ENCODE data around the gene MPHOSPH9. TPM values are rescaled to one million over a fixed set of nuclear protein-coding genes. Genes with fewer than 3 reads are reported as not detected.

MPHOSPH9 gene
- total RNA-seq, 1 experiment from 2014 or later = 60.5 TPM

DNA sequence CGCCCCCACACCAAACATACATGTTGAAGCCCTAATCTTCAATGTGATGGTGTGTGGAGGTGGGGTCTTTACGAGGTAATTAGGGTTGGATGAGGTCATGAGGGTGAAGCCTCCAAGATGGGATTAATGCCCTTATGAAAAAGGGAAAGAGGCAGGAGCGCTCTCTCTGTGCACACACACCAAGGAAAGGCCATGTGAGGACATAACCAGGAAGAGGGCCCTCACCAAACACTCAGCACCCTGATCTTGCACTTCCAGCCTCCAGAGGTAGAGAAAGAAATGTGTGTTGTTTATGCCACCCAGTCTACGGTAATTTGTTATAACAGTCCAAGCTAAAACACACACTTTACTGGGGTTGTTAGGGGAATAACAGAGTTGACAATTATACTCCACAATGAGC, 67.4 kb downstream of the MPHOSPH9 start:
- no peak overlapping the region for H3K18ac ChIP-seq (ENCODE audit: insufficient read length, low read depth, low read length)
- H2BK20ac ChIP-seq (ENCODE audit: low read depth, low read length, poor library complexity, severe bottlenecking) = no peak overlapping the region
- Mint-ChIP-seq H3K36me3 (ENCODE audit: insufficient read depth in 1 of 3, low read depth in 3 of 3) (peaks cover 3 to 56% (median 54%) of the 10 kb centered on the region in 3 experiments; a peak in 6 of 7 replicates), H3K4me1 (peaks cover 7 to 10% of the 10 kb centered on the region in 2 experiments), H3K9me3 (no peaks in the 10 kb centered on the region), H3K4me3 (no peak overlapping the region), H3K27me3 (ENCODE audit: low read depth) (no peaks in the 10 kb centered on the region), H3K27ac (peak overlapping the region in 2 of 3 experiments; percentile 42 to 44; a peak in 3 of 7 replicates)
- TF ChIP-seq, protein P1, sequence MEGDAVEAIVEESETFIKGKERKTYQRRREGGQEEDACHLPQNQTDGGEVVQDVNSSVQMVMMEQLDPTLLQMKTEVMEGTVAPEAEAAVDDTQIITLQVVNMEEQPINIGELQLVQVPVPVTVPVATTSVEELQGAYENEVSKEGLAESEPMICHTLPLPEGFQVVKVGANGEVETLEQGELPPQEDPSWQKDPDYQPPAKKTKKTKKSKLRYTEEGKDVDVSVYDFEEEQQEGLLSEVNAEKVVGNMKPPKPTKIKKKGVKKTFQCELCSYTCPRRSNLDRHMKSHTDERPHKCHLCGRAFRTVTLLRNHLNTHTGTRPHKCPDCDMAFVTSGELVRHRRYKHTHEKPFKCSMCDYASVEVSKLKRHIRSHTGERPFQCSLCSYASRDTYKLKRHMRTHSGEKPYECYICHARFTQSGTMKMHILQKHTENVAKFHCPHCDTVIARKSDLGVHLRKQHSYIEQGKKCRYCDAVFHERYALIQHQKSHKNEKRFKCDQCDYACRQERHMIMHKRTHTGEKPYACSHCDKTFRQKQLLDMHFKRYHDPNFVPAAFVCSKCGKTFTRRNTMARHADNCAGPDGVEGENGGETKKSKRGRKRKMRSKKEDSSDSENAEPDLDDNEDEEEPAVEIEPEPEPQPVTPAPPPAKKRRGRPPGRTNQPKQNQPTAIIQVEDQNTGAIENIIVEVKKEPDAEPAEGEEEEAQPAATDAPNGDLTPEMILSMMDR (conservative IDR thresholded peaks at IDR 0.05) = no peak
- no peak overlapping the region for H4K5ac ChIP-seq (ENCODE audit: insufficient read length, low read depth, low read length)
- no peaks in the 10 kb centered on the region for H4K20me1 ChIP-seq (ENCODE audit: control insufficient read depth, insufficient read depth, insufficient read length)
- H2AFZ ChIP-seq (ENCODE audit: low read length) = no peak overlapping the region
- H2BK15ac ChIP-seq (ENCODE audit: low read depth, low read length) = no peak overlapping the region
- no peaks in the 10 kb centered on the region for H3K9me3 ChIP-seq (ENCODE audit: control insufficient read depth, low read depth, low read length)
- H3K79me1 ChIP-seq (ENCODE audit: insufficient read depth, low read depth, low read length, poor library complexity, severe bottlenecking) = no peaks in the 10 kb centered on the region
- H2AK5ac ChIP-seq (ENCODE audit: insufficient read length, low read length) = no peak overlapping the region
- DNase-seq = no peak
- no CpG with 5 or more reads among the region's 4 CpGs for WGBS (ENCODE audit: extremely low coverage, insufficient read length, low lambda C conversion rate)
- H2BK120ac ChIP-seq (ENCODE audit: low read depth, low read length, poor library complexity, severe bottlenecking) = no peak overlapping the region
- no peak overlapping the region for H3K14ac ChIP-seq (ENCODE audit: insufficient read depth, low read length)
- no peak overlapping the region for H4K91ac ChIP-seq (ENCODE audit: insufficient read length, low read depth, low read length)
- H3K4ac ChIP-seq (ENCODE audit: low read depth, low read length) = no peak overlapping the region
- H2BK5ac ChIP-seq (ENCODE audit: insufficient read length, low read length) = no peak overlapping the region
- H3K23me2 ChIP-seq (ENCODE audit: insufficient read length, low read depth, low read length, poor library complexity, severe bottlenecking) = no peaks in the 10 kb centered on the region
- H2BK12ac ChIP-seq (ENCODE audit: insufficient read length, low read depth, low read length) = no peak overlapping the region
- H3K23ac ChIP-seq (ENCODE audit: insufficient read length, low read depth, low read length) = no peak overlapping the region
- no peaks in the 10 kb centered on the region for H3K27me3 ChIP-seq (ENCODE audit: insufficient read depth, low read length)
- no peaks in the 10 kb centered on the region for H3K79me2 ChIP-seq (ENCODE audit: insufficient read depth, low read length)
- H3K27ac ChIP-seq (ENCODE audit: insufficient read length, low read depth, low read length) = no peak overlapping the region
- no peak overlapping the region for H3K9ac ChIP-seq (ENCODE audit: extremely low read depth, insufficient read length, low read length)
- H3T11ph ChIP-seq (ENCODE audit: low read length) = no peak overlapping the region
- no peak overlapping the region for H3K56ac ChIP-seq (ENCODE audit: insufficient read length, low read depth, low read length)
- H3K4me1 ChIP-seq (ENCODE audit: insufficient read depth, low read length) = no peaks in the 10 kb centered on the region; the same call in 1 of the 2 replicates
- no peak overlapping the region for H4K8ac ChIP-seq (replicated peaks; ENCODE audit: insufficient read length, low read depth, low read length)
- H3K4me2 ChIP-seq (ENCODE audit: insufficient read depth, insufficient read length, low read length) = no peak overlapping the region
